Hematopoietic multipotent progenitor cell treated with erythropoietin and hydrocortisone succinate and interleukin-3 and kit ligand, for 15 days (in vitro differentiated cells): Measurements from ENCODE around the gene CLCN5.

Source experiments
- DNase-seq: peaks from one replicate; pipeline ENCODE4 v3.0.0-alpha.2; 2015; ENCODE audit warnings: low spot score

The CLCN5 gene

DNA sequence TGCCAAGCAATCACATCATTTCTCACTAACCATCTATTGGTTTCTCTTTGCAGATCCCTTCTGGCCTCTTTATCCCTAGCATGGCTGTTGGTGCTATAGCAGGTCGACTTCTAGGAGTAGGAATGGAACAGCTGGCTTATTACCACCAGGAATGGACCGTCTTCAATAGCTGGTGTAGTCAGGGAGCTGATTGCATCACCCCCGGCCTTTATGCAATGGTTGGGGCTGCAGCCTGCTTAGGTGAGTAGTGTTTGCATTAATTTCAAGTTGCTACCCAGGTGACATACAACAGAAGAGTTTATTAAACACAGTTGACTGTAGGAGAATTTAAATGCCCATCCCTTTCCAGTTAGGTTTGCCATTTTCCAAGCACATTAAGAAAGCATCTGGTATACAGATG is 166.2 kb downstream of the CLCN5 start:
- no peak for DNase-seq

DNA sequence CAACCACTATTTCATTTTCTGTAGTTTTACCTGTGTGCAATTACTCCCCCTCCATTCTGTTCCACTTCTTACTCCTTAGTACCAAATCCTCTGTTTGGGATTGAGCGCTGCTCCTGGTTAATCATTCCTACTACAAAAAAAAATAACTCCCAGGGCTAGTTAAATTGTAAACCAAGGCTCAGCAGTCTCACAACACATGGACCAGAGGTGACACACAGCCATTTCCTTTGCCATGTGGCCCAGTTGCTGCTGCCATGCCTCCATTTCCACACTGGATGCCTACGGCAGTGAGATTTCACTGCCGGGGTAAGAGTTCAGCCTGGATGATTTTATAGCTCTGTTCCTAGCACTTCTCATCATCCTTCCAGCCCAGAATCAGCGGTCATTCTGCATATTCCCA is 171.2 kb downstream of the CLCN5 start:
- no peak for DNase-seq

DNA sequence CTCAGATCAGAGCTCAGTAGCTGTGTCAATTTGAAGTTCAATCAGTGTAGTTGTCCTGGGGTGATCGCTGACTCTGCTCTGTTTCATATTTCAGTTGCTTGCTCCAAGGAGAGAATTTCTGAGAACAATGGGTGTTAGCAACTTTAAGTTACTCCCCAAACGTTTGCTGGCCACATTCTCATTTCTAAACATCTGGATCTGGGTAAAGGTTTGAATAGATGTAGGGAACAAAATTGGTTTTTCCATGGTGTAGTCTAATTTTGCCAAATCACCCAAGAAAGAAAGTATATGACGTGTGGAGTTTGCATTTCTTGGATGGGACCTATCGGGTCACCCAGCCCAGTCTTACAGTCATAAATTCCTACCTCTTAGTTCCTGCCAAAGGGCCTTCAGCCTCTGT is 174.7 kb downstream of the CLCN5 start:
- DNase-seq = no peak

DNA sequence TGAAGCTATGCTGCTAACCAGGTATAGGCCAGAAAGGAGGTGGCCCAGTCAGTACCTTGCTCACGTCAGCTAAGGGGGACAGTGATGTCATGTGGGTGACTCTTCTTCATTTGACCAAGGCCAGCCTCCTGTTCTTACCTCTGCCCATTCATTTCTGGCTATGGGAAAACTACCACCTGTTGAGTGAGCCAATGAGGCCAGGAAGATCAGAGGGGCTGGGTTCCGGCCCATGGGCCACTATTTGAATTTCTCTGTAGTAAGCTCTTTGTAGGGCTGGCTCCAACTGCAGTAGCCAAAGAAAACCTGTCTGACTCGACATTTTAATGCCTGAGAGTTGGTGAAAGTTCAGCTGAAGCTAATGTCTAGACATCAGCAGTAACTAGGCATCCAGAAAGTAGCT is 175.8 kb downstream of the CLCN5 start:
- DNase-seq = no peak

DNA sequence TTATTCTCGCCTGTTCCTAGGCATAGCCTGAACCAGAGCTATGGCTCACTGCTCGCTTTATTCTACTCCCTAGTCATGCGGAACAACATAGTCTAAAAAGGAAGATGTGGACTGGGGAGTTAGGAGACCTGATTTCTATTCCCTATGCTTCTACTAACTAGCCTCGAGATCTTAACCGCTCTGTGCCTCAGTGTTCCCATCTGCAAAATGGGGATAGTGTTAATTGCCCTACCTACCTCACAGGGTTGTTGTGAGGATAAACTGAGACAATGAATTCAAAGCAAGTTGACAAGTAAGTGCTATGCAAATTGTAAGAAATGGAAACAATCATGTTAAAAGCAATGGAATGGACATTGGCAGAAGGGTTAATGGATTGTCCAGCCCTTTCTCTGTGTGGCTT is 176.4 kb downstream of the CLCN5 start:
- no peak for DNase-seq

DNA sequence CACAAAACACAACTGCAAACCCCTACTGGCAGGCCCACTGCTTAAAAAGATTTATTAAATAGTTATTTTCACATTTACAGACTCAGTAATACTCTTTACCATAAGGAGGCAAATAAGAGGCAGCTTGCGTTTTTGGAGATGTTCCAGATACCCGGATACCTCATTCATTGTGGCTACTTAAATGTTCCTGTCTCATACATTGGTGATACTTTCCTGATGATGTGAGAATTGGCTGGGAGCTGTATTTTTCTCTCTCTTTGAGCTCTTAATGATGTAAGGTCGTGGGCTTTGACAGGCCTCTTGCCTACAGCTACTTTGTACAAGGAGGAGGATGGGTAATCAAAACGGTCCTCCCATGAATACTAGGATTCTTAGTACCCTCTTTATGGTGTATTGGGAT is 176.9 kb downstream of the CLCN5 start:
- DNase-seq = no peak

DNA sequence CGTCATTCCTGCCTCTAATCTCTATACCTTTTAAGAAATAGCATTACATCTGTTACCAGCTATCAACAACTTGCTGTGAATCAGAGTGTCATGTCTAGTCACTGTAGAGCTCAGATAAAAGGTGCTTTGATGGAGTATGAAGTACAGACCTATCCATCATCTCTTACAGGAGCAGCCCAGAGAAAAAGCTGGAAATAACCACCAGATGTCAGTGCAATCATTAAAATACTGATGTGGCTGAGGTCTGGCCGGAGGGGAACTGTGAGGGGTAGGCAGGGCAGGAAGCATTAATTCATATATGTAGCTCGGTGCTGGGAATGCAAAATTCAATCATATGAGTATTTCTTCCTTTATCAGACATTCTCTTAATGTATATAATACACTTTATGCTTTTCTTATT is 177.8 kb downstream of the CLCN5 start:
- peak; percentile 13 for DNase-seq

DNA sequence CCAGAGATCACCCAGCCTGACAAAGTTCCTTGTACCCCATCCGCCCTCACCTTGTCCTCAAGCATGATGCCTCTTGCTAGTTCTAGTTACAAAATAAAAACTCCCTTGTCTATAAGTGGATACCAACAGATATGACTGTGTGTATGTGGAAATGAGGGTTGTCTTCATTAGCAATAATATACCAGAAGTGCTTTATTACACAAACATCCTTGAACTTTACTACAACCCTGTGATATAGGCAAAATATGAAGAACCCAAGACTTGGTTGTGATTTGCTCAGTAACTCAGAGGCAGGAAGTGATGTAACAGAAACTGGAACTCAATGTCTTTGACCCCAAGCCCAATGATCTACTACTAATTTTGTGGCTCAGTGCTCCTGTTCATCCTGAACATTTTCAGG is 180.8 kb downstream of the CLCN5 start:
- no peak for DNase-seq

DNA sequence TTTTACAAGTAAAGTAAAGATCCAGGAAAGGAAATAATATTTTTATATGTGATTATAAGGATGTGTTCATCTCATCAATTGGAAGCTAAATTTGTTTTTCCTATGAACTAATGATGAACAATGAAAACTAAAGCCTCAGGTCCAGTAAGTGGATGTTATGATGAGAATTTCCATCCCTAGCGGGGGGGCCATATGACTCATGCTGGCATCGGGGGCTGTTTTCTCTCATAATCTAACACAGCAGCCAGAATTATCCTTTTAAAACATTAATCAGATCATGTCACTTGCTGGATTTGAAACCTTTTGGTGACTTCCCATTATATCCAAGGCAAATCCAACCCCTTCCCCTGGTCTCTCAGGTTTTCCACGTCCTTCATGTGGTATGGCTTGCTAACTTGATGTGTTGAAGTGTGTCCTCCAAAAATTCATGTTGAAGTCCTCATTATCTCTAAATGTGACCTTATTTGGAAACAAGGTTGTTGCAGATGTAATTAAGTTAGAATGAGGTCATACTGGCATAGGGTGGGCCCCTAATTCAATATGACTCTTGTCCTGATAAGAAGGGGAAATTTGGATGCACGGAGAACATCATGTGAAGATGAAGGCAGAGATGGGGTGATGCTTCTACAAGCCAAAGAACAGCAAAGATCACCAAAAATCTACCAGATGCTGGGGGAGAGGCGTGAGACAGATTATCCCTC is 181.6 kb downstream of the CLCN5 start:
- DNase-seq = peak; percentile 13

DNA sequence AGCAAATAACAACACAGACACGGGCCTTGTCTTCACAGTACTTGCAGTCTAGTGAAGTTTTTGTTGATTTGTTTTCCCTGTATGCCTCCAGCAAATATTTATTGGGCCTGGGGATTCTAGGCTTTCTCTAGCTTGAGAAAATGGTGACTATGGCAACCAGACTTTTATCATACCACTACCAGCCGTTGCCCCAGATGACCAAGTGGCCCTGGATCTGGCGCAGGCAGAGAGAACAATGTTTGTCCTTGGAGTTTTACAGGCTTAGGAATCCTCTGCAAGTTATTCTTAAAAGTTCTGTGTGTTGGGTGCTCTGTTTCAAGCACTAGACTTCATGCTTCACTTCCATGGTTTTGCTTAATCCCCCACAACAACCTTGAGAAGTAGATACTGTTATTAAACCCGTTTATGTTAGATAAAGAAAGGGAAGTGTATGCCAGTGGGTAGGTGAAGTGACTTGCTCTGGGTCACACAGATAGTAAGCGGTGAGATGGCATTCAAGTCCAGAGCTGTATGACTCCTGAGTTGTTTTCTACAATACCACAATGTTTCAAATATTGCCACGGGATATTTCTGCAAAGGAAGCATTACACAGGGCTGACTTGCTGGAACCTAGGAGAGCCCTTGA is 183.8 kb downstream of the CLCN5 start:
- DNase-seq = peak; percentile 10

DNA sequence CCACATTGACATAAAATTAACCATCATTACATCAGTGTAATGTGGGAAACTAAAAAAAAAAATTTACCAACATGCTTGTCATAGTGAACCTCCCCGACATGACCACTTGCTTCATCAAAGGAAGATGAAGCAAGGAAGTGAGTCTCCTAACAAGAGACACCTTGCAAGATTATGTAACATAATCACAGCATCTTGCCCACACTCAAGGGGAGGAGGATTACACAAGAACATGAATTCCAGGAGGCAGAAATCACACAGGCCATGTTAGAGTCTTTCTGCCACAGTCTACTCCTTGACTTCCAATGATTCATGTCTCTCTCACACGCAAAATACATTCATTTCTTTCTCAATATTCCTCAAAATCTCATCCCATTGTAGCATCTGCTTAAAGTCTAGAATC is 185.1 kb downstream of the CLCN5 start:
- no peak for DNase-seq

DNA sequence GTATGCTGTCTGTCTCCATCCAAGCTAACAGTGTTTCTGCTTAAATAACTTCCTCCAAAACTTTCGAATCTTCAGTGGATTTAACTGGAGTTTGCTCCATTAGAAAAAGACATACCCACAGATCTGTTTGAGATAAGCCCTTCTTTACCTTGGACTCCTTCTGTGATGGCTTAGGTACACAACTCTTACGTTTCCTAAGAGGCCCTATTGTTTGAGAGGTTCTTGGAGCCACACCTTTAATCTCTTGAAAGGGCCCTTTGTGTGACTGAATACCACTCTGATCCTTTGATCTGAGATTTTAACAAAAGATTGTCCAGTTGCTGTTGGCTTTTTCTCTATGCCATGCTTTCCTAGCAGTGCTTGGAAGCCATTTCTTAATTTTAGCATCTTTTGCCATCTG is 185.9 kb downstream of the CLCN5 start:
- no peak for DNase-seq

DNA sequence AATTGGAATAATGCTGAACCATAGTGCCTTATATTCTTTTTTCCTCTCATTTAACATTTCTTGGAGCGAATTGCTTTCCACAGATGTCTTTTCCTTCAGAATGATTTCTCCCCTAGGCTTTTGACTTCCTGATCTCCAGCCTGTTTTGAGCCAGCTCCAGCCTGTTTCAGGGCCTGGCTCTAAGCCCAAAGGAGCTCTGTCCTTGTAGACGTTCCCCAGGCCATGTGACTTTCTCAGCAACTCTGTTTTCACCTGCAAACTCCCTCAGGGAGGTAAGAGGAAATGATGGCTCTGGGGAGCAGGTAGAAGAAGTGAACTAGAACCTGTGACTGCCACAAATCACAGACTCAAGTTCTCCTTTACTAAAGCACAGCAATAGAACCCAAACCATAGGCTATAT is 189.3 kb downstream of the CLCN5 start:
- DNase-seq = no peak

DNA sequence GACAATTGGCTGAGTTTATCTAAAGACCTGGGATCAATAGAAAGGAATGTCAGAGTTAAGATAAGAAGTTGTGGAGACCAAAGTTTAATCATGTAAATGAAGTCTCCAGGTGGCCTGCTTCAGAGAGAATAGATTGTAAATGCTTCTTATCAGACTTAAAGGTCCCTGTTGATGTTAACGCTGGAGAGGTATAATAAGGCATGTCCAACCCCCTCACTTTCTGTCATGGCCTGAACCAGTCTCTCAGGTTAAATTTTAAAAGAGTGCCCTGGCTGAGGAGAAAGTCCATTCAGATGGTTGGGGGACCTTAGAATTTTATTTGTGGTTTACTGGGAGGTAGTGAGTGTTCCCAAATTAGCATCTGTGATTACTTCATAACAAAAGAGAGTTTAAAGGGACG is 191.7 kb downstream of the CLCN5 start:
- no peak for DNase-seq

DNA sequence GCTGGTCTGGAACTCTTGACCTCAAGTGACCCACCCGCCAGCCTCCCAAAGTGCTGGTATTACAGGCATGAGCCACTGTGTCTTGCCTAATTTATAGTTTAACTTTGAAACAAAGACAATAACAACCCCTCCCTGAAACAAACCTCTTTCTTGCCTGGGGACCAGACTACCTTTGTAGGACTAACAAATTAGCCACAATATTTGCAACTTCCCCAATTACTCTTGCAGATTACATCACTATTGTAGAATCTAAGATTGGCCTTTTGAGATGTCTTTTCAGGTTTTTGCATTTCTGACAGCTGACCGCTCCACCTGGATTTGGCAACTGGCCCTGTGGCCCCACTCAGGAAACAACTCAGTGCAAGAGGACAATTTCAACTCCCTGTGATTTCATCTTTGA is 193.6 kb downstream of the CLCN5 start:
- DNase-seq = no peak

DNA sequence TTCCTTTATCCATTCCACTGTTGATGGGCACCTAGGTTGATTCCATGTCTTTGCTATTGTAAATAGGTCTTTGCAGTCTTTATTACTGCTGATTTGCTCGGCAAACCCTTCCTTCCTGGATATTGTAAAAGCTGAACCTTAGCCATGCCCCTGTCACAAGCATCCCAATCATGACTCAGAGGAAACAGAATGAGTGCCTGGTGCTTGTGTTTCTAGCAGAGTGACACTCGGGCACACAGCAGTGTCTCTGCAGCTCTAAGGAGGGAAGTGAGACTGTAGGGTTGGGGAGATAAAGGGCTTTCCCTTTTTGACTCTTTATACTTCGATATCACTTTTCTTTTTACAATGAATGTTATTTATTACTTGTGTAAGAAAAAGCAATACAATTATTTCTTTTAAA is 195.1 kb downstream of the CLCN5 start:
- no peak for DNase-seq

DNA sequence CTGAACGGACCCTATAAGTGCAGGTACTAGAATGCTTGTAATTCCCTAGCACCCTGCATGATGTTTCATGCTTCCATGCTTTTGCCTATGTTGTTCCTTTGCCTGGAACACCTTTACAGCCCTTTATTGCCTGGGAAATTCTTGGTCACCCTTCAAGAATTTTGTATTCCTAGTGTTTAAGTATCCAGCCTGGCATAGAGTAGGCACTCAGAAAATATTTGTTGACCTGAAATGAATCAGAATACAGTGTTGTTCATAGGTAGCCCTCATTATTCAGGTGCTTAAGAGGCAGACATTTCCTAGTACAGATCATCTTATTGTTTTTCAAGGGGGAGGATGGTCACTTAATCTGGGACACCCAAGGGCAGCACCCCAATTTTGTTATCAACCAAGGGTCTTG is 203.1 kb downstream of the CLCN5 start:
- no peak for DNase-seq

DNA sequence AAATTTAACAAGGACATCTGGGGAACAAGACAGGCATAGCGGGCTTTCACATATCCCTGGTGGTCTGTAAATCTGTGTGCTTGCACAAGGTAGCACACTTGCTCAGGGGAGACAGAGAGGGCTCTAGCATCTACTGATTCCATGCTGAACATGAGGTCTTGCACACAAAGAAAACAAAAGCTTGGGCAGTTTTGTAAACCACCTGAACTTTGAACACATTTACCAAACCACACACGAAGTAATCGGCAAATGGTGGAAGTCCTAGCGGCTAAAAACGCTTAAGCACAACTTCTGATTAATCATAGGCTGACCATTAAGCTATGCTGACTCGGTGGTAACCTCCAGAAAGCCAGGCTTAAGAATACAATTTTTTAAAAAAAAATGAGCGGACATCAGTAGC is 225.6 kb downstream of the CLCN5 start:
- DNase-seq = no peak
